Activated CD8-positive, alpha-beta memory T cell treated with anti-CD3 and anti-CD28 coated beads, Interleukin-2, amount 50 U/mL, for 4 hours (primary cell): Measurements from ENCODE around the gene AKAP13.
A peak's percentile ranks its signal among the peaks of the same experiment; 100 is the strongest.
"Not testable (repeated sequence)": the region's sequence is repeated elsewhere in the genome, so short reads cannot be mapped to it uniquely, and the experiment has no call there.

Experiments
- DNase-seq: peaks from one replicate; pipeline ENCODE4 v3.0.0-alpha.2; 2020

The AKAP13 gene

GRCh38 chr15:85380217-85380811 is at the start of gene AKAP13:
TSS of gene AKAP13 (plus strand) at chr15:85380603. CDS start at chr15:85485721, 105,118 bp downstream.
- DNase-seq: peak; percentile 88

DNA sequence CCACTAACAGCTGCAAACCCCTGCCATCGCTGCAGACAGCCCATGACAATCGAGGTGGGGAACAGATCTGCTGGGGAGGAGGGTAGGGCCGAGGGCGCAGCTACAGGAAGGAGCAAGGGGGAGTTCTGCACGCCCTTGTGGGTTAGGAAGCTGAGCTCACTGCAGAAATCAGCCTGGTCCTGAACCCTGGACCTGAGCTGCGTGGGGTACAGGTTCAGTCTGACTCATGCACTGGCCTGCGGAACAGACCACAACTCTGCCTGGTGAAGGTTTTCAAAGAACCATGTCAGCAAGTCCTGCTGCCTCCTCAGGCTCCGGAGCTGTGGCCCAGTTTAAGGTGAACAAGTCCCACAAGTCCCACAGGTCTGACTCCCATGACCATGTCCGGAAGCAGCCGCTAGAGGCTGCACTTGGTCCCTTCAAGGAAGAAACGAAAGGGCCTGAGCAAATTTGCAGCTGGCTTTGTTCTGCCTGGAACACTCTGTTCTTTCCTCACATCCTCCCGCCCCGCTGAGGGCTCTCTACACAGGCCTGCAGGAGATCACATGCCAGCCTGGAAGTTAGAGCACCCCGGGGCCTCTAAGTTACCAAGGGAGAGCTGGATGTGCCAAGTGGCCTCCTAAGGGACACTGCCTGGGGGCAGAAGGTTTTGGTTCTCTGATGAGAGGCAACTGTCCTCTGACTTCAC is 49.4 kb upstream of the AKAP13 start:
- DNase-seq: peak; percentile 66

DNA sequence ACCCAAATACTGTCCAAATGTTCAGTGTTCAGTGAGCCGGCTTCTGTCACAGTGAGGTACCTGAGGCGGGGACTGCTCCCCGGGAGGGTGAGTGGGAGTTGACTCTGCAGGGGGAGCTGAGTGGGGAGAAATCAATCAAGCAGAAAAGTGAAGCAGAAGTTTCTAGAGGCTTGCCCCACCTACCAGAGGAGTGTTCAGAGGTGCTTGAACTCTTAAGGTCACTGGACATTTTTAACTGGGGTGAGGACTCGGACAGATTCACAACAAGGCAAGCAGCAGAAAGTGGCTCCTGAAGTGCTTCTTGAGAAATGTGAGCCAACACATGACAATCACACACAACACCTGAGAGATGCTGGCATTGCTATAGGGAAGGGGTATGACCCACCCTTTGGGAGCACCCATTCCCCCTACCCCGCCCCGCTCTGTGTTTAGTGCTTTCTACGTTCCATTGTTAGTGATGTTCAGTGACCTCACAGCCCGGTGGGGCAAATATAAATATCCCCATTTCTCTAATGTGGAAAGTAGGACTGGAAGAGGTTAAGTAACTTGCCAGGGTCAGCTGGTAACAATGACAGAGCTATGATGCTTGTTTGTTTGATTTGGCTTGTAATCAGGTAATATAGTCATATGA is 48.6 kb upstream of the AKAP13 start:
- DNase-seq: no peak

- DNase-seq: no peak
Measured at GRCh38 chr15:85333132-85333831, 47.1 kb upstream of the AKAP13 start.

- DNase-seq: no peak
Measured at GRCh38 chr15:85334241-85334640, 46.2 kb upstream of the AKAP13 start.

DNA sequence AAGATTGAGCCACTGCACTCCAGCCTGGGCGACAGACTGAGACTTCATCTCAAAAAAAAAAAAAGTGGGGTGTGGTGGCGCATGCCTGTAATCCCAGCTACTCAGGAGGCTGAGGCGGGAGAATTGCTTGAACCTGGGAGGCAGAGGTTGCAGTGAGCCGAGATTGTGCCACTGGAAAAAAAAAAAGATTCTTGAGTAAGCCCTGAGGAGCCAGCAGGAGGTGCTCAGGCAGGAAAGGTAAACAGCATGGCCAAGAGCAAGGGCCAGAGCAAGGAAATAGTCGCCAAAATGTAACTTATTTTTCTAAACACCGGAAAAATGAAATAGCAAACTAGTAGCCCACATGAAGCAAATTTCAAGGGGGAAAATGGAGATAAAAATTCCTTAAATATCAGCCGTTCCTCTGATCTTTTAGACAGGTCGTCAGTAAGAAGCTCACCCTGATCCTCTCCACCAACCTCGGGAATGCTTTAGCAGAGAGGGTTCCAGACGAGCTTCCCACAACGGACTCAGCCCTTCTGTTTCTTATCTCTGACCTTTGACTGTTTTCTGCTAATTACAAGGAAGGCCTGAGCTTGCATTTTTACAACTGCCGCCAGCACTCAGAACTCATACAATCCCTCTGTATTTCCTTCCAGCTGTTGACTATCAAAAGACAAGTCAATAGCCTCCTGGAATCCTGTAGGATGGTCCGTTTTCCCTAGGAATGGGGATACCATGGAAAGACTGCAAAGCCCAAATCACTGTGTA is 45.0 kb upstream of the AKAP13 start:
- DNase-seq: no peak

GRCh38 chr15:85336880-85337279 is 43.5 kb upstream of the AKAP13 start:
- DNase-seq: no peak

DNA sequence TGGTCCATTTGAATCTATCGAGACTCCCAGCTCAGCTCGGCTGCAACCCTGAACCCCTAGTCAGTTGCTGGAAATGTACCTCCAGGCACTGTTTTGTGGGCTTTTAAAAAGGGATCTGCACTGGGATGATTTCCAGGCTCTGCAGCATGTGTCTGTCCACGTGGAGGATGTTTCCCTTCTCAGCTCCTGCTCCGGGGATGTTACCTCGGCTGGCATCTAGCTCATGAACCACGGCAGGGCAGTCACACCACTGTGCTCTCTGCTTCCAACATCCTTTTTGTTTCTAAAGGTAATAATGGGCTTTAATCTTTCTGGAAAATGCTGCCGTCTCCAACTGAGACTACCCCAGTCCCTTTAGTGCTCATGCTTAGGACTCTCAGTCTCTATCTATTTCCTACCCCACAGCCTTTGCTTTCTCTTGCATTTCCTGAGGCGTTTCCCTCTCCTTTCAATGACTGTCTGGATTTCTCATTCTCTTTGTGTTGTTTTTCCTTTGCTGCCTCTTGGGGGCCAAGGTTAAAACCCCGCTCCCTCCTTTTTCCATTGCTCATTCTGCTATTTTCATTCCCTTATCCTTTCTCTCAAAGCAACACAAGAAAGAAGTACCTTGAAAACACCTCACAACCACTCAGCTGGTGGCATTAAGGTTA is 42.9 kb upstream of the AKAP13 start:
- DNase-seq: no peak

DNA sequence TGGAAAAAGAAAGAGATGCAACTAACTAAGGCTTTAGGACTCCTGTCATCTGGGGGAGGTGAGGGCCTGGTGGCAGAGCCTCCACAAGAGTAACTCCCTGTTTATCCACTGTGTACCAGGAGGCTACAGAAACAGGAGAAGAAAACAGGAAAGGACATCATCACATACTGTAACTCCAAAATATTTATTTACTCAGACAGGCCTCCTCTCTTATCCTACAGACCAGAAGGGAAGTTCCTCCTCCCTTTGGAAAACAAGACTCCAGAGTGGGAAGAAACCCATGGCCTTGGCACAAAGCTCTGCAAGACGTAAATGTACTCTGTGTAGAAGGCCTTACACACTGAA is 40.1 kb upstream of the AKAP13 start:
- no peak for DNase-seq

DNA sequence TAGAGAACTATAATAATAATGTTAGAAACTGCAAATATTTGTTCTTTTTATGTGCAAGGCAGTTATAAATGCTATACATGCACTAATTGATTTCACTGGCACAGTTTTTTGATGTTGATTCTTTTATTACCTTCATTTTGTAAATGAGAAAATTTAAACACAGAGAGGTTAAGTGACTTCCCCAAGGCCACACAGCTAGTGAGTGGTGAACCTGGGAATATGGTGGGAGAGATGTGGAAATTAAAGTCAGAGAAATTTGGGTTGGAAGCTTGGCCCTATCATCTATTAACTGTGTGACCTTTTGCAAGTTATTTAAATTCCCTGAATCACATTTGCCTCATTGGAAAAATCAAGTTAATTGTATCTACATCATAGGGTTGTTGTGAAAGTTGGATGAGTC is 39.6 kb upstream of the AKAP13 start:
- no peak for DNase-seq

DNA sequence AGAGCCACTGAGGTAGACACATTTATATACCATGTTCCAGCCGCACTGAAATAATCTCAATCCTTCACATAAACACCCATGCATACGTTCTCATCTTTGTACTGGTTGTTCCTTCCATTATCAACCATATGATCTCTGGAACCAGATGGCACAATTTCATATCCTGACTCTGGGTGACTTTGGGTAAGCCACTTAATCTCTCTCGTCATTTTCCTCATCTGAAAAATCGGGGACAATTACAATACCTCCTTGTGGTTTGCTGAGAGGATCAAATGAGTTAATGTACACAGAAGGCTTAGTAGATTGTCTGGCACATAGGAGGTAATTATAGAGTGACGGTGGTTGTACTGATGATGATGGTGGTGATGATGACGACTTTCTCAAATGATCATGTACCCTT is 38.2 kb upstream of the AKAP13 start:
- DNase-seq: not testable (repeated sequence)

DNA sequence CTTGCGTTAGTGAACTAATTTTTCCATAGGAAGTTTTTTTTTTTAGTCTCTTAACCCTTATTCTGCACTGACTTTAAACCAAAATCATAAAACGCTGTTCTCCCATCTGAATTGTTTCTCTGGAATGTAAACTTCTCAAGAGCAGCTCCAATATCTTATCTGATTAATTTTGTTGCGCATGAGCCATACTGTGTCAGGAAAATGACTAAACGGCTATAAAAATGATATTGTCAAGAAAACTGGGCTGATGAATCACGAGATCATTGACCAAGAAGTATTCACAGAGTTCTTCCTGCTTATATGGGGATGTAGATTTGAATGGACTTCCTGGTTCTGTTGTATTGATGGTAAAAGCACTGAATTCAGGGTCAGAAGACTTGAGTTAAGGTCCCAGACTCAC is 37.0 kb upstream of the AKAP13 start:
- not testable (repeated sequence) for DNase-seq

DNA sequence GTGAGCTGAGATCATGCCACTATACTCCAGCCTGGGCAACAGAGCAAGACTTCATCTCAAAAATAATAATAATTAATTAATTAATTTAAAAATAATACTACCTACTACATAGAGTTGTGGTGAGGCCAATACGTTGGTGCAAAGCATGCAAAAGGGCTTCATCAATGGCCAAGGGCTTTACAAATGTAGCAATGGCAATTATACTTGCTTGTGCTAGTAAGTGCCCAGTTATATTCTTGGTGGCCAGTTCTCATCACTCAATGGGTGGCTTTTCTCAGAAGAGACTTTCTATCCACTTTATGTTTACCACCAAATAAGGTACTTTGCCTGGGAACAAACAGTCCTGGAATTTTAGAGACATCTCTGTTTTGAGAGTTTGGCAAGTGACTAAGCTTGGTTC is 36.2 kb upstream of the AKAP13 start:
- DNase-seq: not testable (repeated sequence)

DNA sequence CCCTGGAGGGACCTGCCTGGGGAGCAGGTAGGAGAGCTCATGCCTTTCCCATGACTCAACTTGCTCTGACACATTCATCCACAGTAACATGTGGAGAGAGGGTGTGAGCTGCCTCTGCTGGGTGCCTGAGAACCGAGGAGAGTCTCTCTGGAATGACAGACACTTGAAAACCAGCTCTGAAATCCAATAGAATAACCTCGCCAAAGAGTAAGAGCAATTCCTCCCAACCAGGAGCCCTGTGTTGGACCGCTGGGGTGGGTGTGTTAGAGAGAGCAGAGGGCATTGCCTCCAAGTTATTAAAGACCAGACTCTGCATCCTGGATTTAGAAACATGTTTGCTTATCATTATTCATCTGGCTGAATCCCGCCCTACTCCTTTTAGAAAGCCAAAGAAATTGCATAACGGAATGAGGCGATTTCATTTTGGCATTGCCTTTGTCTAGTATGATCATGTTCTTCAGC is 35.7 kb upstream of the AKAP13 start:
- not testable (repeated sequence) for DNase-seq

GRCh38 chr15:85345196-85345918 is 35.0 kb upstream of the AKAP13 start:
- not testable (repeated sequence) for DNase-seq

DNA sequence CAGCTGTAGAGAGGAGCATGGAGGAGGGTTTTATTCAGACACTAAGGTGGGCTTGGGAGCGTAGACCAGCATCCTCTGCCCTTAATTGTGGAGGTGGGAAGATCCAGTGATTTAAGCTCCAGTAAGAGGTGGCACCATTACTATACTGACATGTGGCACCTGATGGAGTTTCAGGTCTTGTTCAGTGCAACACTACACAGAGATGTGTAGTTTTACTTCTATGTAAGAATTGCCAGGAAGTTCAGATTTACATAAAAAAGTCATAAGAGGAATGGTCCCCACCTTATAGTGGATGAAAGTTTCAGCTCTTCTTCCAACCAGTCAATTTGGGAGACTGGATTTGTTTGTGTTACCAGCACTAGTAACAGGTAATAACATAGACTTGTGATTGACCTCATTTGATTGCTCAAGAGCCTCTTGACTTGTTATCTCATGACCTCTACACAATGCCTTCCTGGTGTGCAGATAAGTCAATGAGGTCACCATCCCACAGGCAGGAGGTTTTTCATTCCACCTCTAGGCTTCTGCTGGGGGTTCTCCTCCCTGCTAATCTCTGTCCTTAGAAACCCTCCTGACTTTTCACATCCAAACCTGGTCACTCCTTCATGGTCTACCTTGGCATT is 33.8 kb upstream of the AKAP13 start:
- DNase-seq: not testable (repeated sequence)

GRCh38 chr15:85347264-85348047 is 32.9 kb upstream of the AKAP13 start:
- DNase-seq: not testable (repeated sequence)

DNA sequence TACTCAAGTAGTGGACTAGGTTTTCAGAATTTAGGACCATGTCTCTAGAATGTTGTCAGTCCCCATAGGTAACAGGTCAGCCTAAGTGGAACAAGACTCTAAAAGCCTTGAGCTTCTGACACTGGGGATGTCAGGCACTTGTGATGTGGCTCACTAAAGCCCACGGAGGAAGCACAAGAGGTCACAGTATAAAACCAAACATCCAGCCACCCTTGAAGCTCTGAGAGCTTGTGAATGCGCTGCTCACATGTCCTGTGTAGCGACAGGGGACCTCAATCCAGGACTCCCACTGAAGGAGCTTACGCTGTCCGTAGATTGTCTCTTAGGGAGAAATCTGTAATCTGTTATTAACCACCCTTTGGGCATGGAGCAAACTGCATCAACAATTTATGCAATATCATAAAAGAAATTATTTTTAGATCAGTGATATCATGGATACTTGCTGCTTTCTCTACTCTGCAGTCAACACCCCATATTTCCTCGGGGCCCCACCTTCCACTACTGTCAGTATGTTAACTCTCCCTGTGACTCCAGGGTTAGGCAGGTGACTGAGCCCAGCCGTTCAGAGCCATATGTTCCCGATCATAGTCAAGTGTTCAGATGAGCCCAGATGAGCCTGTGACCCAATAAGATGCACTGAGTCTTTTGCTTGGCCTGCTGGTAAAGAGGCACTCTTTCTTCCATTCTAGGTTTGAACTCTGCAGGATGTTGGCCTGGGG is 32.2 kb upstream of the AKAP13 start:
- DNase-seq: not testable (repeated sequence)

- not testable (repeated sequence) for DNase-seq
Measured at GRCh38 chr15:85349062-85349461, 31.3 kb upstream of the AKAP13 start.

DNA sequence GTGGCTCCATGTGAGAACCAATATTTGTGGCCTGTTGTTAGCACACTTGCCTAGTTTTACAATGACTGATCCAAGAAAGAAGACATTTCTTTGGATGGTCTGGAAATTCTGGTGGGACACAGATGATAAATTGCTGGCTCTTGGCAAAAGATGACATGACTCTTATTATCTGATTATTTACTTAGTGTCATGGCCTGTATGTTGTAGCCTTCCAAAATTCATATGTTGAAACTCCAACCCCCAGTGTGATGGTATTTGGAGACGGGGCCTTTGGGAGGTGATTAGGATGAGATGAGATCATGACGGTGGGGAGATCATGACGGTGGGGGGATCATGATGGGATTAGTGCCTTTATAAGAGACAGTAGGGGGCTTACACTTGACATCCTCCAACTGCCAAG is 30.0 kb upstream of the AKAP13 start:
- DNase-seq: no peak
